Transverse colon (tissue), 4 donors: ENCODE results near the gene EVI5. TPM values are rescaled to one million over a fixed set of nuclear protein-coding genes. Genes with fewer than 3 reads are reported as not detected.

Experiments
- DNase-seq: peaks from one replicate; pipeline ENCODE4 v3.0.0-alpha.2; 2019
- H3K27ac ChIP-seq, 4 donors: fragments of 200-600 bp; sonication (generic); 2 replicates each; pipeline ENCODE4 v1.5.1; 2016 to 2018; ENCODE audit warnings: inconsistent platforms in 4 of 4
- H3K27me3 ChIP-seq: fragments of 200-600 bp; sonication (generic); 2 replicates; pipeline ENCODE4 v1.5.1; 2017; ENCODE audit warnings: inconsistent platforms
- H3K36me3 ChIP-seq, 4 donors: fragments of 200-600 bp; sonication (generic); 2 replicates each; pipeline ENCODE4 v1.5.1; 2017 to 2019; ENCODE audit warnings: inconsistent platforms in 4 of 4
- H3K4me1 ChIP-seq, 4 donors: fragments of 200-600 bp; sonication (generic); 2 replicates each; pipeline ENCODE4 v1.5.1; 2017 to 2020; ENCODE audit warnings: inconsistent platforms in 4 of 4
- H3K4me3 ChIP-seq, 4 donors: fragments of 200-600 bp; sonication (generic); 1 replicate in 1 of 4; 2 replicates in 3 of 4; pipeline versions ENCODE4 v1.5.1 to v1.6.1; 2017 to 2019; ENCODE audit warnings: inconsistent platforms in 4 of 4
- H3K9me3 ChIP-seq, 2 donors: fragments of 200-600 bp; sonication (generic); 2 replicates each; pipeline ENCODE4 v1.5.1; 2017 to 2019; ENCODE audit warnings: inconsistent platforms in 2 of 2
- CTCF ChIP-seq, 5 experiments: fragments of 200-600 bp in 3 of 5; fragments of 450-650 bp in 2 of 5; sonication (generic) in 3 of 5; IDR thresholded peaks; 1 replicate in 2 of 5; 2 replicates in 3 of 5; pipeline ENCODE4 v1.5.1; 2016 to 2017; ENCODE audit warnings: antibody characterized with exemption in 5 of 5, inconsistent platforms in 3 of 5, mild to moderate bottlenecking in 2 of 5, moderate library complexity in 1 of 5
- EP300 ChIP-seq: sonication (generic); formaldehyde crosslinking; IDR thresholded peaks from one replicate; pipeline ENCODE4 v1.6.1; 2017; ENCODE audit warnings: antibody characterized with exemption, low read depth
- POLR2A ChIP-seq: fragments of 450-650 bp; IDR thresholded peaks from one replicate; pipeline ENCODE4 v1.6.1; 2016; ENCODE audit warnings: antibody characterized with exemption, mild to moderate bottlenecking, moderate library complexity
- POLR2AphosphoS5 ChIP-seq, 3 donors: sonication (generic); formaldehyde crosslinking; IDR thresholded peaks; one replicate each; pipeline ENCODE4 v1.6.1; 2016; ENCODE audit warnings: antibody characterized with exemption in 3 of 3
- WGBS, 2 donors: methylation state at CpG; one replicate each; pipeline ENCODE4 v1.1.5; 2018; ENCODE audit warnings: low coverage in 1 of 2; 5-methylcytosine and 5-hydroxymethylcytosine counted together
- in situ Hi-C, 4 donors: fragments of 200-750 bp; cut with MboI; loops; one replicate each; pipeline versions ENCODE4 v1.15.0 to v1.15.1; 2017; ENCODE audit warnings: low sequenced_read_pairs in 3 of 4, low pct_ligation_motif_present in 1 of 4, low pct_unique_long_range_greater_than_20kb in 1 of 4
- intact Hi-C: fragments of 100-400 bp; cut with DNase I; formaldehyde crosslinking; loops from one replicate; pipeline ENCODE4 v1.15.1; 2023; ENCODE audit warnings: low total_unique reads
- total RNA-seq, 4 donors: library from RNA; depleted of rRNA; stranded (reverse); fragments of >200 nt; gene quantifications; one replicate each; pipeline ENCODE4 v1.1.0, GENCODE V29; 2016

EVI5 gene
- total RNA-seq, 4 donors from 2014 or later, result 10.5 to 57.6 (median 15.3) TPM

DNA sequence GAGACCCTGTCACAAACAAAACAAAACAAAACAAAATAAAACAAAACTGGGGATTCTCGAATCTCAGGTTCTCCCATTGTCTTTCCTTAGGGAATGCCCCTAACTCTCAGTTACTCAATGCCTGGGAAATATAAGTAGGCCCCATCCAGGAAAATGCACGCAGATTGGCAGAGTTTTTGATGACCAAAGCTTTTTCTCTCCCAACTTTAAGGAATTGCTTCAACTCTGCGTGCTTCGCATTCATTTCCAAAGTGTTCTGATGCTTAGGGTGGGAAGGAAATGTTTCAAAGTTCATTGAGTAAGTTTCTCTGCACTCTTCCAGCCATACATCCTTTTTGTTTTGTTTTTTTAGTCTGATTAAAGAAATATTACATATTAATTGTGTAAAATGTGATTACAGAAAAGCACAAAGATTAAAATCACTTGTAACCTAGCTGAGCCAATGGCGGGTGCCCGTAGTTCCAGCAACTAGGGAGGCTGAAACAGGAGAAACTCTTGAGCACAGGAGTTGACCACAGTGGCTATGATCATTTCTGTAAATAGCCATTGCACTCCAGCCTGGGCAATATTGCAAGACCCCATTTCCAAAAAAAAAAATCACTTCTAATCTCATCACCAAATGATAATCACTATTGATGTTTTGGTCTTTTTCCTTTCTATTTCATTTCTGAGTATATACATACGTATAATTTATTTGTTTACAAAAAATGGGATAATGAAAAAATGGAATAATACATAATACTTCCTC is 18.4 kb upstream of the EVI5 start:
- no peaks in the 10 kb centered on the region for H3K36me3 ChIP-seq
- no peaks in the 10 kb centered on the region for H3K27me3 ChIP-seq
- intact Hi-C loops, result no loop called here
- TF ChIP-seq CTCF (IDR thresholded peaks at IDR 0.05), result no peak
- H3K4me1 ChIP-seq, result peaks cover 0 to 11% (median 5%) of the 10 kb centered on the region in 4 donors
- H3K4me3 ChIP-seq, result no peak overlapping the region
- DNase-seq, result no peak
- H3K9me3 ChIP-seq, result no peaks in the 10 kb centered on the region
- H3K27ac ChIP-seq, result no peak overlapping the region
- 93 to 100% methylated on average over 3 to 7 of the region's 7 CpGs for WGBS, 2 donors
- in situ Hi-C loops, result loop anchor here in 1 of 4 donors (25.0 kb wide), 1 partner anchor 491 kb away; no protein-coding TSS in a partner anchor

- Histone ChIP-seq H3K27ac (no peak overlapping the region), H3K36me3 (no peaks in the 10 kb centered on the region), H3K27me3 (no peaks in the 10 kb centered on the region), H3K4me1 (no peaks in the 10 kb centered on the region), H3K4me3 (no peak overlapping the region), H3K9me3 (no peaks in the 10 kb centered on the region)
- intact Hi-C loops (no loop called here), in situ Hi-C loops (no loop called here)
- 70 to 81% methylated on average over 1 of the region's 1 CpG for WGBS, 2 donors
- no peak for DNase-seq
- TF ChIP-seq CTCF (IDR thresholded peaks at IDR 0.05) (no peak), POLR2AphosphoS5 (IDR thresholded peaks at IDR 0.05) (no peak), POLR2A (no peak), EP300 (no peak)
Measured at GRCh38 chr1:92797961-92798360, 13.1 kb upstream of the EVI5 start.

DNA sequence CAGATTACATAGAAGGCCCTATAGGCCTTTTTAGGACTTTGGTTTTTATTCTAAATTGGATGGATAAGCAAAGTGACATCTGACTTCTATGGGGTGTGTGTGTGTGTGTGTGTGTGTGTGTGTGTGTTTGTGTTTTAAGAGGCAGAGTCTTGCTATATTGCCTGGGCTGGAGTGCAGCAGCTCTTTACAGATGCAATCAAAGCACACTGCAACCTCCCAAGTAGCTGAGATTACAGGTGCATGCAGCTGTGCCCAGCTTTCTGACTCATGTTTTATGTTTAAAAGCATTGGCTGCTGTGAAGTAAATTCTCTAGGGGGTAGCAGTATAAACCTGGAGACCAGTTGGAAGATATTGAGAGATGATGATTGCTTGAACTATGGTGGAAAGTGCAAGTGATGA is 12.4 kb upstream of the EVI5 start:
- no peak for TF ChIP-seq CTCF (IDR thresholded peaks at IDR 0.05)
- no peak for TF ChIP-seq EP300
- no peak for TF ChIP-seq POLR2A
- no peak for TF ChIP-seq POLR2AphosphoS5 (IDR thresholded peaks at IDR 0.05)
- Histone ChIP-seq H3K4me1 (no peaks in the 10 kb centered on the region), H3K27me3 (no peaks in the 10 kb centered on the region), H3K4me3 (no peak overlapping the region), H3K27ac (no peak overlapping the region), H3K36me3 (no peaks in the 10 kb centered on the region), H3K9me3 (no peaks in the 10 kb centered on the region)
- in situ Hi-C loops (no loop called here), intact Hi-C loops (no loop called here)
- no peak for DNase-seq

DNA sequence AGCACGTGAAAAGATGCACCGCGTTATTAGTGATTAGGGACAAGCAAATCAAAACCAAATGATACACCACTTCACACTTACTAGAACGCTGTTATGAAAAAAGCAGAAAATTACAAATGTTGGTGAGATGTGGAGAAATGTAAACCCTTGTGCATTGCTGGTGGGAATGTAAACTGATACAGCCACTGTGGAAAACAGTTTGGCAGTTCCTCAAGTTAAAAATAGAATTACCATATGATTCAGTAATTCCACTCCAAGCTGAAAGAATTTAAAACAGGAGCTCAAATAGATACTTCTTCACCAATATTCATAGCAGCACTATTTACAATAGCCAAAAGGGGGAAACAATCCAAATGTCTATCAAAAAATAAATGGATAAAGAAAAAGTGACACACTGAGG is 10.3 kb upstream of the EVI5 start:
- H3K27ac ChIP-seq, result no peak overlapping the region
- WGBS, 2 donors, result 94 to 95% methylated on average over 4 of the region's 4 CpGs
- in situ Hi-C loops, result no loop called here
- no peaks in the 10 kb centered on the region for H3K27me3 ChIP-seq
- DNase-seq, result no peak
- intact Hi-C loops, result no loop called here
- H3K4me3 ChIP-seq, result no peak overlapping the region
- peaks cover 0 to 4% (median 0%) of the 10 kb centered on the region in 4 donors for H3K4me1 ChIP-seq
- no peaks in the 10 kb centered on the region for H3K36me3 ChIP-seq
- no peaks in the 10 kb centered on the region for H3K9me3 ChIP-seq
- no peak for TF ChIP-seq POLR2A
- TF ChIP-seq EP300, result no peak
- TF ChIP-seq POLR2AphosphoS5 (IDR thresholded peaks at IDR 0.05), result no peak
- TF ChIP-seq CTCF (IDR thresholded peaks at IDR 0.05), result no peak
